DOHH2 (cell line): Measurements from ENCODE around the gene NELFB.

ENCODE experiments used
- H3F3A ChIP-seq: fragments of 200-600 bp; sonication (generic), shearing (Covaris generic); 2 replicates; pipeline ENCODE4 v1.6.0; 2016; ENCODE audit warnings: antibody characterized with exemption, mild to moderate bottlenecking; ENCODE audit not compliant: control insufficient read depth, insufficient read depth
- H3K27ac ChIP-seq: fragments of 200-600 bp; sonication (generic); 2 replicates; pipeline ENCODE4 v1.5.1; 2014; ENCODE audit warnings: low read depth, mild to moderate bottlenecking, low read length, moderate library complexity
- H3K27me3 ChIP-seq: fragments of 200-600 bp; sonication (generic); 2 replicates; pipeline ENCODE4 v1.6.1; 2014; ENCODE audit warnings: mild to moderate bottlenecking, low read length, mixed read lengths; ENCODE audit not compliant: control insufficient read depth
- H3K36me3 ChIP-seq: fragments of 200-600 bp; sonication (generic); 2 replicates; pipeline ENCODE4 v1.6.1; 2014; ENCODE audit warnings: mild to moderate bottlenecking, low read length, moderate library complexity, mixed read lengths; ENCODE audit not compliant: control insufficient read depth
- H3K4me1 ChIP-seq: fragments of 200-600 bp; sonication (generic); 2 replicates; pipeline ENCODE4 v1.6.1; 2014; ENCODE audit warnings: mild to moderate bottlenecking, low read length, mixed read lengths; ENCODE audit not compliant: control insufficient read depth
- H3K4me2 ChIP-seq: fragments of 200-600 bp; sonication (generic); 2 replicates; pipeline ENCODE4 v1.6.0; 2014; ENCODE audit warnings: mild to moderate bottlenecking, low read length, moderate library complexity
- H3K4me3 ChIP-seq: fragments of 200-600 bp; sonication (generic); 2 replicates; pipeline ENCODE4 v1.5.1; 2014; ENCODE audit warnings: mild to moderate bottlenecking, low read length, mixed read lengths
- H3K79me2 ChIP-seq: fragments of 200-600 bp; sonication (generic); 2 replicates; pipeline ENCODE4 v1.6.1; 2014; ENCODE audit warnings: mild to moderate bottlenecking, low read length, mixed read lengths; ENCODE audit not compliant: control insufficient read depth
- H3K9me2 ChIP-seq: fragments of 200-600 bp; sonication (generic); replicated peaks from 2 replicates; pipeline ENCODE4 v1.6.1; 2014; ENCODE audit warnings: mild to moderate bottlenecking, low read length, mixed read lengths; ENCODE audit not compliant: control insufficient read depth
- H3K9me3 ChIP-seq: fragments of 200-600 bp; sonication (generic); 2 replicates; pipeline ENCODE4 v1.6.1; 2014; ENCODE audit warnings: antibody characterized with exemption, low read length, mixed read lengths; ENCODE audit not compliant: control insufficient read depth, insufficient read depth
- H4K20me1 ChIP-seq: fragments of 200-600 bp; sonication (generic); 2 replicates; pipeline ENCODE4 v1.6.0; 2014; ENCODE audit warnings: low read depth, mild to moderate bottlenecking, antibody characterized with exemption, low read length, moderate library complexity; ENCODE audit not compliant: control insufficient read depth, insufficient read depth
- EZH2phosphoT487 ChIP-seq: fragments of 200-600 bp; sonication (generic); IDR thresholded peaks from 2 replicates; pipeline ENCODE4 v1.6.1; 2017; ENCODE audit warnings: borderline replicate concordance, mild to moderate bottlenecking, antibody characterized with exemption, low read length, moderate library complexity, mixed read lengths
- TF ChIP-seq, protein P1 (sequence below): fragments of 200-600 bp; sonication (generic); IDR thresholded peaks from one replicate; pipeline ENCODE4 v1.5.1; 2014; ENCODE audit warnings: antibody characterized with exemption, mild to moderate bottlenecking, low read depth, low read length; ENCODE audit not compliant: poor library complexity, severe bottlenecking

Gene NELFB

DNA sequence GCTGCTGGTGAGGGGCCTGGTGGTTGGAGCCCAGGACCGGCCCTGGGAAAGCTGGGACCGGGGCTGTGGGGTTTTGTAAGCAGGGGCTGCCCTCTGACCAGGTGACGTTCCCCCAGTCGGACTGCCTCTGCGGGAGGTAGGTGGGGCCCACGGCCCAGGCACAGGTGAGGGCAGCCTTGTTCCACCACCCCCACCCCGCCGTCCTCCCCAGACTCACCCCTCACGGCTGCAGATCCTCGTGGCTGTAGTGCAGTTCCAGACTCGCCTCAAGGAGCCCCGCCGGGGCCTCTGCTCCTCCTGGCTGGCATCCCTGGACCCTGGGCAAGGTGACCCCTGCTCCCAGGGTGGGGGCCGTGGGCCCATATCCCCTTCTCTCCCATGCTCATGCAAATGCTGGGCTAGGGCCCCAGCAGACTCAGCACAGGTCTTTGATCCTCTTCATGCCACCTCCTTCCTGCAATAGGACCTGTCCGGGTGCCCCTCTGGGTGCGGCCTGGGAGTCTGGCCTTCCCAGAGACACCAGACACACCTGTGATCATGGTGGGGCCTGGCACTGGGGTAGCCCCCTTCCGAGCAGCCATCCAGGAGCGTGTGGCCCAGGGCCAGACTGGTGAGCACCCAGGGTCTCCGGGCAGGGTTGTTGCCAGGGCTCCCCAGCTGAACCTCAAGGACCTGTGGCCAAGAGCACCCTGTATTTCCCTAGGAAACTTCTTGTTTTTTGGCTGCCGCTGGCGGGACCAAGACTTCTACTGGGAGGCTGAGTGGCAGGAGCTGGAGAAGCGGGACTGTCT lies 39.7 kb upstream of the NELFB start:
- no peaks in the 10 kb centered on the region; the same call in 1 of the 2 replicates for H3F3A ChIP-seq
- no peaks in the 10 kb centered on the region for H3K4me1 ChIP-seq
- no peaks in the 10 kb centered on the region for H3K27me3 ChIP-seq
- no peaks in the 10 kb centered on the region for H3K79me2 ChIP-seq
- H3K4me2 ChIP-seq: no peak overlapping the region
- no peaks in the 10 kb centered on the region for H4K20me1 ChIP-seq
- no peak overlapping the region for H3K4me3 ChIP-seq
- no peaks in the 10 kb centered on the region for H3K9me2 ChIP-seq
- H3K9me3 ChIP-seq: no peaks in the 10 kb centered on the region
- H3K27ac ChIP-seq: no peak overlapping the region
- H3K36me3 ChIP-seq: peaks cover 36% of the 10 kb centered on the region
- TF ChIP-seq, protein P1, sequence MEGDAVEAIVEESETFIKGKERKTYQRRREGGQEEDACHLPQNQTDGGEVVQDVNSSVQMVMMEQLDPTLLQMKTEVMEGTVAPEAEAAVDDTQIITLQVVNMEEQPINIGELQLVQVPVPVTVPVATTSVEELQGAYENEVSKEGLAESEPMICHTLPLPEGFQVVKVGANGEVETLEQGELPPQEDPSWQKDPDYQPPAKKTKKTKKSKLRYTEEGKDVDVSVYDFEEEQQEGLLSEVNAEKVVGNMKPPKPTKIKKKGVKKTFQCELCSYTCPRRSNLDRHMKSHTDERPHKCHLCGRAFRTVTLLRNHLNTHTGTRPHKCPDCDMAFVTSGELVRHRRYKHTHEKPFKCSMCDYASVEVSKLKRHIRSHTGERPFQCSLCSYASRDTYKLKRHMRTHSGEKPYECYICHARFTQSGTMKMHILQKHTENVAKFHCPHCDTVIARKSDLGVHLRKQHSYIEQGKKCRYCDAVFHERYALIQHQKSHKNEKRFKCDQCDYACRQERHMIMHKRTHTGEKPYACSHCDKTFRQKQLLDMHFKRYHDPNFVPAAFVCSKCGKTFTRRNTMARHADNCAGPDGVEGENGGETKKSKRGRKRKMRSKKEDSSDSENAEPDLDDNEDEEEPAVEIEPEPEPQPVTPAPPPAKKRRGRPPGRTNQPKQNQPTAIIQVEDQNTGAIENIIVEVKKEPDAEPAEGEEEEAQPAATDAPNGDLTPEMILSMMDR: no peak
- no peak for TF ChIP-seq EZH2phosphoT487

DNA sequence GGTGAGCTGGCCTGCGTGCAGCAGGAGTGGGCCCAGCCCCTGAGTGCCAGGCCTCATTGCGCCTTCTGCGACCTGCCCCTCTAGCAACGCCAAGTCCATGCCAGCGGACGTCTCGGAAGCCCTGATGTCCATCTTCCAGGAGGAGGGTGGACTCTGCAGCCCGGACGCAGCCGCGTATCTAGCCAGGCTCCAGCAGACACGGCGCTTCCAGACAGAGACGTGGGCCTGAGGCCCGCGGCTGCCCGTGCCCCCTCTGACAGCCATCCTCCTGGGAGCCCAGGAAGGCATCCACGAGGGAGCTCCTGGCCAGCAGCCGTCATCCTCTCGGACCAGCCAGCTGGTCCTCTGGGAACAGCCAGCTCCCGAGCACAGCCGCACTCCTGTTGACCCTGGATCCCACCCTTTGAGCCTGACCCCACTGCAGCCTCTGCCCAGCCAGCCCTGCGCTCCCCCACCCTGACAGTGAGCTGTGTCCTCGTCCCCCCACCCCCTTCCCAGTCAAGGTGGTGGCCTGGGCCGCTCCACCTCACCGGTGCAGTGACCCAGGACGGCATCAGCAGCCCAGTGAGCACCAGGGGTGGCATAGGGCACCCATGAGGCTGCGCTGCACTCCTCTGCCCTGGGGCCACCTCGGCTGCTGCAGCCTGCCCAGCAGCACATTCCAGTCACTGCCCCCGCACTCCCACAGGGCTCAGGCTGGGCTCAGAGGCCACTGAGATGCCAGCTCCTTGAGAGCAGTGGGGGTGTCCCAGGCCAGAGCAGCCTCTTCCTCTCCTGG lies 38.8 kb upstream of the NELFB start:
- Histone ChIP-seq H3K27me3 (no peaks in the 10 kb centered on the region), H4K20me1 (no peaks in the 10 kb centered on the region), H3K4me3 (no peak overlapping the region), H3K27ac (no peak overlapping the region), H3F3A (no peaks in the 10 kb centered on the region; the same call in 1 of the 2 replicates), H3K9me3 (no peaks in the 10 kb centered on the region), H3K4me1 (no peaks in the 10 kb centered on the region), H3K36me3 (peaks cover 34% of the 10 kb centered on the region), H3K4me2 (no peak overlapping the region), H3K9me2 (no peaks in the 10 kb centered on the region), H3K79me2 (no peaks in the 10 kb centered on the region)
- TF ChIP-seq, protein P1: no peak
- no peak for TF ChIP-seq EZH2phosphoT487

DNA sequence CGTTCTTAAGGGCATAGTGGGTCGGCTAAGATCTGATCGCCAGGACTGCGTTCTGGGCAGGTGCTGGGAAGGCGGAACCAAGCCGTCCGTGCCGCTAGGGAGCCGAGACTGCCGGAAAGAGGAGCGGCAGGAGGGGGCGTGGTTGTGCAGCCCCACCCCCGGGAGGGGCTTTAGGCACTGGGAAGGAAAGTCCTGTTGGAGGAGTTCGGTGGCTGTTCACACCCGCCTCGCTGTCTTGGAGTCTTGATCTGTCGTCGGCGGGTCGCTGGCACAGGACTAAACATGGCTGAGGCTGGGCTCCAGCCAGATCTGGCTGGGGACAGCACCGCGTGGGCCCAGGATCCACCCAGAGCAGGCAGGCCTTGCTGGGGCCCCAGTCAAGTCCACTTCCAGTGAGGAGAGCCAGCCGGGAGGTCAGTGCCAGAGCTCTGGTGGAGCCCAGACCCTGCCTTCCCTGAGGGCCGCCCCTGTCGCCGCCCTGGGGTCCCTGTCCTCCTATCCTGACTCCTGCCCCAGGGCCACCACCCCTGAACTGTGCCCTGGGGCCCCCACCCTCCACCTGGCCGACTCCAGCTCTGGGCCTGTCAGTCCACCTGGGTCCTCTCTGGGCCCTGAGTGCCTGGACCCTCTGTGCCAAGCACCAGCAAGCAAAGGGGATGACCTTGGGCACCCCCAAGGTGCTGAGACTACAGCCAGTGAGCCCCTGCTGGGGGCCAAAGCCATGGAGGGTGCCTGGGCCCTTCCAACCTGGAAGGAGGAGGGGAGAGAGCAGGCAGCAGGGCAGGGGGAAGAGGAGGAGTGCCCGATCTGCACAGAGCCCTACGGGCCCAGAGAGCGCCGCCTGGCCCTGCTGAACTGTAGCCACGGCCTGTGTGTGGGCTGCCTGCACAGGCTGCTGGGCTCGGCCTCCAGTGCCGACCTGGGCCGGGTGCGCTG lies 37.6 kb upstream of the NELFB start:
- no peak for TF ChIP-seq EZH2phosphoT487
- TF ChIP-seq, protein P1: no peak
- peaks cover 3% of the 10 kb centered on the region for H3K4me1 ChIP-seq
- peaks cover 30% of the 10 kb centered on the region for H3K36me3 ChIP-seq
- no peaks in the 10 kb centered on the region for H3K79me2 ChIP-seq
- H3K9me3 ChIP-seq: no peaks in the 10 kb centered on the region
- no peak overlapping the region for H3K4me2 ChIP-seq
- H3K27ac ChIP-seq: no peak overlapping the region
- H3K27me3 ChIP-seq: no peaks in the 10 kb centered on the region
- H3K4me3 ChIP-seq: no peak overlapping the region
- H3F3A ChIP-seq: no peaks in the 10 kb centered on the region; the same call in 1 of the 2 replicates
- H4K20me1 ChIP-seq: no peaks in the 10 kb centered on the region
- H3K9me2 ChIP-seq: no peaks in the 10 kb centered on the region
